Smooth muscle cell (in vitro differentiated cells): Measurements from ENCODE around the gene ART1. TPM values are rescaled to one million over a fixed set of nuclear protein-coding genes. Genes with fewer than 3 reads are reported as not detected.

Source experiments
- DNase-seq: peaks from one replicate; lab custom pipeline; 2025; ENCODE audit not compliant: unreplicated experiment; lab: John Stamatoyannopoulos, UW
- H2AFZ ChIP-seq: fragments of 200-600 bp; sonication (generic); 2 replicates; pipeline ENCODE4 v1.6.0; 2016; ENCODE audit warnings: antibody characterized with exemption, low read depth, mild to moderate bottlenecking
- H3F3A ChIP-seq: fragments of 200-600 bp; sonication (generic); 2 replicates; pipeline ENCODE4 v1.6.0; 2017; ENCODE audit warnings: antibody characterized with exemption, low read depth
- H3K27ac ChIP-seq: fragments of 200-600 bp; sonication (generic); 2 replicates; pipeline ENCODE4 v1.5.1; 2016; ENCODE audit warnings: low read depth, mild to moderate bottlenecking
- H3K27me3 ChIP-seq: fragments of 200-600 bp; sonication (generic); 2 replicates; pipeline ENCODE4 v1.6.1; 2016; ENCODE audit warnings: low read depth, mild to moderate bottlenecking
- H3K36me3 ChIP-seq: fragments of 200-600 bp; sonication (generic); 2 replicates; pipeline ENCODE4 v1.5.1; 2016; ENCODE audit warnings: low read depth
- H3K4me1 ChIP-seq: fragments of 200-600 bp; sonication (generic); 2 replicates; pipeline ENCODE4 v1.5.1; 2016; ENCODE audit warnings: low read depth
- H3K4me2 ChIP-seq: fragments of 200-600 bp; sonication (generic); 2 replicates; pipeline ENCODE4 v1.6.0; 2016; ENCODE audit warnings: mild to moderate bottlenecking
- H3K4me3 ChIP-seq: fragments of 200-600 bp; sonication (generic); 2 replicates; pipeline ENCODE4 v1.5.1; 2016; ENCODE audit warnings: mild to moderate bottlenecking
- H3K79me2 ChIP-seq: fragments of 200-600 bp; sonication (generic); 2 replicates; pipeline ENCODE4 v1.6.0; 2016; ENCODE audit warnings: low read depth, mild to moderate bottlenecking
- H3K9ac ChIP-seq: fragments of 200-600 bp; sonication (generic); 2 replicates; pipeline ENCODE4 v1.6.0; 2016; ENCODE audit warnings: low read depth
- H3K9me3 ChIP-seq: fragments of 200-600 bp; sonication (generic); replicated peaks from 2 replicates; pipeline ENCODE4 v1.5.1; 2016; ENCODE audit warnings: low read depth
- H4K20me1 ChIP-seq: fragments of 200-600 bp; sonication (generic); 2 replicates; pipeline ENCODE4 v1.6.0; 2016; ENCODE audit warnings: low read depth
- CTCF ChIP-seq: fragments of 200-600 bp; sonication (generic); IDR thresholded peaks from 2 replicates; pipeline ENCODE4 v1.5.1; 2017; ENCODE audit warnings: borderline replicate concordance, mild to moderate bottlenecking, antibody characterized with exemption; ENCODE audit not compliant: insufficient read depth, poor library complexity, severe bottlenecking
- WGBS: methylation state at CpG from one replicate; pipeline ENCODE4 v1.1.7; 2016; ENCODE audit warnings: low lambda C conversion rate; 5-methylcytosine and 5-hydroxymethylcytosine counted together
- polyA plus RNA-seq: library from polyadenylated mRNA; unstranded; fragments of >200 nt; fragmentation: Nextera tagmentation; extraction: Ambion mirVana; gene quantifications from 2 replicates; pipeline ENCODE4 v1.2.1, GENCODE V29; 2016
- total RNA-seq: library from RNA; depleted of rRNA; stranded (reverse); fragments of >200 nt; gene quantifications from 2 replicates; pipeline ENCODE4 v1.2.3, GENCODE V29; 2014

Gene ART1
- total and polyA plus RNA-seq, 2 experiments from 2014 or later: not detected

- Histone ChIP-seq H3K27me3 (no peaks in the 10 kb centered on the region), H3K9me3 (no peaks in the 10 kb centered on the region), H3K4me1 (no peaks in the 10 kb centered on the region), H3F3A (no peaks in the 10 kb centered on the region), H3K27ac (no peak overlapping the region), H3K36me3 (peaks cover 38% of the 10 kb centered on the region), H3K9ac (no peak overlapping the region), H3K4me3 (no peak overlapping the region), H4K20me1 (no peaks in the 10 kb centered on the region), H3K4me2 (no peak overlapping the region), H3K79me2 (no peaks in the 10 kb centered on the region), H2AFZ (no peak overlapping the region)
- no peak for DNase-seq
- WGBS: 98% methylated on average over 3 of the region's 3 CpGs
- TF ChIP-seq CTCF: no peak
These were observed 34.1 kb downstream of the ART1 start for GRCh38 chr11:3679077-3679476.

- no peak for DNase-seq
- no peak overlapping the region for H3K27ac ChIP-seq
- H3K4me2 ChIP-seq: no peak overlapping the region
- no peaks in the 10 kb centered on the region for H3K9me3 ChIP-seq
- no peak overlapping the region for H2AFZ ChIP-seq
- no peak overlapping the region for H3K9ac ChIP-seq
- H3F3A ChIP-seq: no peaks in the 10 kb centered on the region
- H3K4me3 ChIP-seq: no peak overlapping the region
- no peaks in the 10 kb centered on the region for H4K20me1 ChIP-seq
- WGBS: 92% methylated on average over 9 of the region's 9 CpGs
- no peaks in the 10 kb centered on the region for H3K4me1 ChIP-seq
- H3K79me2 ChIP-seq: no peaks in the 10 kb centered on the region
- H3K27me3 ChIP-seq: no peaks in the 10 kb centered on the region
- no peak for TF ChIP-seq CTCF
- peaks cover 41% of the 10 kb centered on the region for H3K36me3 ChIP-seq
These were observed 38.1 kb downstream of the ART1 start for GRCh38 chr11:3683039-3683438.

GRCh38 chr11:3684129-3684818 is 39.3 kb downstream of the ART1 start:
- Histone ChIP-seq H3K27me3 (no peaks in the 10 kb centered on the region), H3K27ac (no peak overlapping the region), H3K9me3 (no peaks in the 10 kb centered on the region), H3K9ac (no peak overlapping the region), H3K4me2 (no peak overlapping the region), H3K79me2 (no peaks in the 10 kb centered on the region), H3K4me1 (no peaks in the 10 kb centered on the region), H4K20me1 (no peaks in the 10 kb centered on the region), H3K36me3 (peaks cover 35% of the 10 kb centered on the region), H3K4me3 (no peak overlapping the region), H2AFZ (no peak overlapping the region), H3F3A (no peaks in the 10 kb centered on the region)
- TF ChIP-seq CTCF: no peak
- no peak for DNase-seq
- over 99% methylated on average over 12 of the region's 12 CpGs for WGBS

GRCh38 chr11:3684819-3685172 is 39.9 kb downstream of the ART1 start:
- Histone ChIP-seq H3K27ac (no peak overlapping the region), H3K4me1 (no peaks in the 10 kb centered on the region), H3K4me2 (no peak overlapping the region), H3K79me2 (no peaks in the 10 kb centered on the region), H3K27me3 (no peaks in the 10 kb centered on the region), H4K20me1 (no peaks in the 10 kb centered on the region), H3K9me3 (no peaks in the 10 kb centered on the region), H2AFZ (no peak overlapping the region), H3K4me3 (no peak overlapping the region), H3K36me3 (peaks cover 30% of the 10 kb centered on the region), H3F3A (no peaks in the 10 kb centered on the region), H3K9ac (no peak overlapping the region)
- 95% methylated on average over 2 of the region's 2 CpGs for WGBS
- TF ChIP-seq CTCF: no peak
- no peak for DNase-seq
